Adrenal gland (tissue), 5 donors: ENCODE data around the gene GRHL3.

Experiments
- POLR2A ChIP-seq, 2 donors: fragments of 450-650 bp; IDR thresholded peaks; one replicate each; pipeline ENCODE4 v1.6.1; 2017; ENCODE audit warnings: antibody characterized with exemption in 2 of 2, mild to moderate bottlenecking in 2 of 2, moderate library complexity in 1 of 2
- TF ChIP-seq, protein P1 (sequence below), 6 experiments: fragments of 450-650 bp in 4 of 6; fragments of 200-600 bp in 2 of 6; sonication (generic) in 1 of 6; IDR thresholded peaks; 1 replicate in 5 of 6; 2 replicates in 1 of 6; pipeline versions ENCODE4 v1.5.1 to v1.8.0; 2016 to 2021; ENCODE audit warnings: antibody characterized with exemption in 6 of 6, mild to moderate bottlenecking in 2 of 6, moderate library complexity in 1 of 6
- donor health status: DM: no; HTN: no; CAD: no.

DNA sequence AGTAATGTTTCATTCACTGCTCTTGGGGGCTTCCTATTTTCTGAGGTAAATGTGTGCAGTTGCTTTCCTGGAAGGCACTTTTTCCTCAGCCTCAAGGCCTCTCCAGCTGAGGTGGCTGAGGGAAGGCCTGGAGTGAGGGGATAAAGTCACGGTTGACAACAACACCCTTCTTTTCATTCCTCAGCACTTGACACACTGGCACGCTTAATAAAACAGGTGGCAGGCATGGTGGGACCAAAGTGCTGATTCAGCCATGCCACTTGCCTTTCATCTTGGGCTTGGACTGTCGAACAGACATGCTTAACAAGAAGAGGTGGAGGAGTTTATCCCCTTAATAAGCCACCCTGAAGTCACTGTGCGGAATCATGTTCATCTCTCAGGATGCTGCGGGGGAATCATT, 23.6 kb upstream of the GRHL3 start:
- TF ChIP-seq, protein P1, sequence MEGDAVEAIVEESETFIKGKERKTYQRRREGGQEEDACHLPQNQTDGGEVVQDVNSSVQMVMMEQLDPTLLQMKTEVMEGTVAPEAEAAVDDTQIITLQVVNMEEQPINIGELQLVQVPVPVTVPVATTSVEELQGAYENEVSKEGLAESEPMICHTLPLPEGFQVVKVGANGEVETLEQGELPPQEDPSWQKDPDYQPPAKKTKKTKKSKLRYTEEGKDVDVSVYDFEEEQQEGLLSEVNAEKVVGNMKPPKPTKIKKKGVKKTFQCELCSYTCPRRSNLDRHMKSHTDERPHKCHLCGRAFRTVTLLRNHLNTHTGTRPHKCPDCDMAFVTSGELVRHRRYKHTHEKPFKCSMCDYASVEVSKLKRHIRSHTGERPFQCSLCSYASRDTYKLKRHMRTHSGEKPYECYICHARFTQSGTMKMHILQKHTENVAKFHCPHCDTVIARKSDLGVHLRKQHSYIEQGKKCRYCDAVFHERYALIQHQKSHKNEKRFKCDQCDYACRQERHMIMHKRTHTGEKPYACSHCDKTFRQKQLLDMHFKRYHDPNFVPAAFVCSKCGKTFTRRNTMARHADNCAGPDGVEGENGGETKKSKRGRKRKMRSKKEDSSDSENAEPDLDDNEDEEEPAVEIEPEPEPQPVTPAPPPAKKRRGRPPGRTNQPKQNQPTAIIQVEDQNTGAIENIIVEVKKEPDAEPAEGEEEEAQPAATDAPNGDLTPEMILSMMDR (IDR thresholded peaks at IDR 0.05): no peak
- no peak for TF ChIP-seq POLR2A (IDR thresholded peaks at IDR 0.05)
